Mucosa of descending colon (tissue), 3 donors: ENCODE data around the gene PBX3. TPM values are rescaled to one million over a fixed set of nuclear protein-coding genes. Genes with fewer than 3 reads are reported as not detected.

Experiments
- ATAC-seq: fragments of 200-7000 bp; cut with Tn5 transposase; one replicate; pipeline ENCODE4 v1.9.1; 2020; ENCODE audit warnings: mild to moderate bottlenecking, moderate library complexity
- DNase-seq, 3 donors: peaks; one replicate each; pipeline ENCODE4 v3.0.0-alpha.2; 2020
- H3K36me3 ChIP-seq: fragments of 200-600 bp; one replicate; pipeline ENCODE4 v1.8.0; 2021; ENCODE audit warnings: low read depth, mild to moderate bottlenecking
- H3K4me1 ChIP-seq: fragments of 200-600 bp; one replicate; pipeline ENCODE4 v1.8.0; 2021; ENCODE audit warnings: low read depth, mild to moderate bottlenecking
- H3K4me3 ChIP-seq: fragments of 200-600 bp; one replicate; pipeline ENCODE4 v1.8.0; 2021; ENCODE audit warnings: mild to moderate bottlenecking
- H3K9me3 ChIP-seq: fragments of 200-600 bp; one replicate; pipeline ENCODE4 v1.8.0; 2021; ENCODE audit warnings: mild to moderate bottlenecking
- intact Hi-C, 2 donors: fragments of 100-400 bp; cut with DNase I in 1 of 2; cut with micrococcal nuclease in 1 of 2; formaldehyde crosslinking; loops; one replicate each; pipeline versions ENCODE4 v1.11.0 to v1.11.1; 2022; cut with DNase I, micrococcal nuclease
- total RNA-seq, 3 donors: library from RNA; stranded (reverse); fragmentation: NEBNext Ultra II Directional in 2 of 3; extraction: Animal tissue kit (Norgen Biotek cat#: 25700) in 2 of 3; gene quantifications; one replicate each; pipeline versions ENCODE4 v1.2.1 to v1.2.4, GENCODE V29; 2021 to 2023
- TF ChIP-seq, protein P1 (sequence below): fragments of 200-600 bp; IDR thresholded peaks from one replicate; pipeline ENCODE4 v1.8.0; 2022; ENCODE audit warnings: antibody characterized with exemption, mild to moderate bottlenecking
- donor health status: DM: no; HTN: no; CAD: no; lungs with moderate emphysema.
- donor health status: DM: no; HTN: no; CAD: no.
- donor health status: DM: no; HTN: yes; CAD: no.

The PBX3 gene
- total RNA-seq, 3 donors from 2014 or later = 11.7 to 71.7 (median 17.4) TPM

DNA sequence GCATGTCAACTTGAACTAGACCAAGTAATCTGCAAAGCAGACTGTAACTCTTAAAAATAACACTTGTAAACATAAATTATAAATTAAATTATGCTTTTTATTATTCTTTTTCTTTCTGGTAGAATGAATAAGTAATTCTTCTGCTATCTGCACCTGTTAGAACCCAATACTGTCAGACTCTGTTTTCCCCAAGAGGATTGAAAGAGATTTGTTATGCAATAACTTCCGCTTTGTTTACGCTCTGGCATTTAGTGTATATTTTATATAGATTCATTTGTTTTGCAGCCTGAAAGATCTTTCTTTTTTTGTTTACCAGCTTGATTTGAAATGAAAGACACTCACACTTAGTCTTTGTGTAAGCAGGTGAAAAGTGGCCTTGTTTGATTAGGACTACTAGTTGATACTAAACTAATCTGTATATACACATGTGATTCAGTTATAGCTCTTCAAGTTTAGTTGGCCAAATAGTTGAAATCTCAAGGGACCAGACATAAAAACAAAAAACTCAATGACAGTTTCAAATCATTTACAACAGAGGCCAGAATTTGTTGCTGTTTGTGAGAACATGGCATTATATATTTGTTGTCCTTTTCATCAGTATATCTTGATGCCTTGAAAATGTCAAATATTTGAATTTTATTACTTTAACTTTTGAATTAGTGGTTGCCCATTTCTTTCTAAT is 155.8 kb downstream of the PBX3 start:
- Histone ChIP-seq H3K36me3 (no peaks in the 10 kb centered on the region), H3K9me3 (no peaks in the 10 kb centered on the region), H3K4me3 (no peak overlapping the region), H3K4me1 (no peaks in the 10 kb centered on the region)
- TF ChIP-seq, protein P1, sequence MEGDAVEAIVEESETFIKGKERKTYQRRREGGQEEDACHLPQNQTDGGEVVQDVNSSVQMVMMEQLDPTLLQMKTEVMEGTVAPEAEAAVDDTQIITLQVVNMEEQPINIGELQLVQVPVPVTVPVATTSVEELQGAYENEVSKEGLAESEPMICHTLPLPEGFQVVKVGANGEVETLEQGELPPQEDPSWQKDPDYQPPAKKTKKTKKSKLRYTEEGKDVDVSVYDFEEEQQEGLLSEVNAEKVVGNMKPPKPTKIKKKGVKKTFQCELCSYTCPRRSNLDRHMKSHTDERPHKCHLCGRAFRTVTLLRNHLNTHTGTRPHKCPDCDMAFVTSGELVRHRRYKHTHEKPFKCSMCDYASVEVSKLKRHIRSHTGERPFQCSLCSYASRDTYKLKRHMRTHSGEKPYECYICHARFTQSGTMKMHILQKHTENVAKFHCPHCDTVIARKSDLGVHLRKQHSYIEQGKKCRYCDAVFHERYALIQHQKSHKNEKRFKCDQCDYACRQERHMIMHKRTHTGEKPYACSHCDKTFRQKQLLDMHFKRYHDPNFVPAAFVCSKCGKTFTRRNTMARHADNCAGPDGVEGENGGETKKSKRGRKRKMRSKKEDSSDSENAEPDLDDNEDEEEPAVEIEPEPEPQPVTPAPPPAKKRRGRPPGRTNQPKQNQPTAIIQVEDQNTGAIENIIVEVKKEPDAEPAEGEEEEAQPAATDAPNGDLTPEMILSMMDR = no peak
- ATAC-seq = no peak
- intact Hi-C loops = no loop called here
- DNase-seq = no peak

DNA sequence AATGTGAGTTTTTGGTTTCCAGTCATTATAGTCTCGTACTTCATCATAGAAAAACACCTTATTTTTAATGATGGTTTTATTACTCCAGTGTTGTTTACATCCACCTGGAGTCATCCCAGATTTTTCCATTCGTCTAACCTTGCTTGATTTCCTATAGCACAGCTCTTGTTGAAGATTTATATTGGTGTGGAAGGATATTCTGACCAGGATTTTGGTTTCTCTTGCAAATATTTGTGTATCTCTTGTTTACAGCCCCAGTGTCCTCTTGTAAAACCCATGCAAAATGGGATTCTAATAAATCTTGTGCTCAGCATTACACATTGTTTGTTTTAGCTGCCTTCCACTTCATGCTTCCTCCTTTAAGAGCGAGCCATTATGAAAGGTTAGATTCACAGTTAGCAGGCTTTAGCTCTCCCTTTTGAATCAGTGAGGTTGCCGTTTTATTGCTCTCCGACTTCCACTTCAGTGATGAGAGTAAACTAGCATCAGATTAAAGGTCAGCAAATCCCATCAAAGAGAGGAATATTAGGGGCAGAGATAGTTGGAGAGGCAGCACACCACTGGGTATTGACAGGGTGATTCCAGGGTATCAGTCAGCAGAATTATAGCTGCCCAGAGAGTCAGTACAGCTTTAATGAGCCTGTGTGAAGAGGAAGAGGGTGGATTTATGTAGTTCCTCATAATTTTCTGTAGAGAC is 157.1 kb downstream of the PBX3 start:
- DNase-seq = peak in 1 of 3 donors; percentile 3

DNA sequence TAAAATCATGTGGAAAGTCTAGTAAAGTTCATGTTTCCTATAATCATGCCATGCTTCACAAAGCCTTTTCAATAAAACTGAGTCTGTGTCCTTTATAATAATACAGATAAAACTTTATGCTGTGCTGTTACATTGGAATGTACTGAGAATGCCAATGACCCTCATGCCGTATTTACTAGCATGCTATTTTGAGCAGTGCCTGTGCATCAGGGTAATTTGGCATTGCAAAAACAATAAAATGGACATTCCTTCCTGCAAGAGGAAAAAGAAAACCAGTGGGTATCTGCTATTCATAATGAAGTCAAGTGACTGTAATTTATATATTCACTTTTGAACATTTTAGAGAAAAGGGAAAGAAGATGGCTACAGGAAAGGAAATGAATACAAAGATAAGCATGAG is 159.0 kb downstream of the PBX3 start:
- intact Hi-C loops = no loop called here
- DNase-seq (no peak), ATAC-seq (no peak)
- H3K36me3 ChIP-seq = no peaks in the 10 kb centered on the region
- no peak overlapping the region for H3K4me3 ChIP-seq
- no peaks in the 10 kb centered on the region for H3K4me1 ChIP-seq
- H3K9me3 ChIP-seq = no peaks in the 10 kb centered on the region
- TF ChIP-seq, protein P1 = no peak

More for the DNA sequence above, 157.1 kb downstream of the PBX3 start:
- Histone ChIP-seq H3K36me3 (no peaks in the 10 kb centered on the region), H3K9me3 (no peaks in the 10 kb centered on the region), H3K4me1 (no peaks in the 10 kb centered on the region), H3K4me3 (no peak overlapping the region)
- intact Hi-C loops = no loop called here
- ATAC-seq = peak; percentile 64
- TF ChIP-seq, protein P1 = no peak

DNA sequence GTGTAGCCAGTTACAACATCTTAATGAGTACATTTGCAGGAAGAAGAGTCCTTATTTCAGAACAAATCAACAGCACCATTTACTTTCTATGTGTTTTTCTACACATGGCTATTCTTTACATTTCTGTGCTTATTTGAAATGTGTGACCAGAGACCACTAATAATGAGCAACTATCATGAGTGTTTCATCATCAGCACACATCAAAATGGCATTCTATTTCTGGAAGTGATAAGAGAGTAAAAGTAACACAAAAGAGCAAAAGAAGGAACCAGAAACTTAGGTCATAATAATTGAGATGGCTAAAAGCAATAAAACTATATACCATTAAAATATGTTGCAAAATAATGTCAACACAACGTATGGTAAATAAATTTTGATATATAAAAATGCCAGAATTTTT is 159.7 kb downstream of the PBX3 start:
- Histone ChIP-seq H3K4me1 (no peaks in the 10 kb centered on the region), H3K4me3 (no peak overlapping the region), H3K36me3 (no peaks in the 10 kb centered on the region), H3K9me3 (no peaks in the 10 kb centered on the region)
- intact Hi-C loops = no loop called here
- ATAC-seq = no peak
- TF ChIP-seq, protein P1 = no peak
- DNase-seq = no peak

DNA sequence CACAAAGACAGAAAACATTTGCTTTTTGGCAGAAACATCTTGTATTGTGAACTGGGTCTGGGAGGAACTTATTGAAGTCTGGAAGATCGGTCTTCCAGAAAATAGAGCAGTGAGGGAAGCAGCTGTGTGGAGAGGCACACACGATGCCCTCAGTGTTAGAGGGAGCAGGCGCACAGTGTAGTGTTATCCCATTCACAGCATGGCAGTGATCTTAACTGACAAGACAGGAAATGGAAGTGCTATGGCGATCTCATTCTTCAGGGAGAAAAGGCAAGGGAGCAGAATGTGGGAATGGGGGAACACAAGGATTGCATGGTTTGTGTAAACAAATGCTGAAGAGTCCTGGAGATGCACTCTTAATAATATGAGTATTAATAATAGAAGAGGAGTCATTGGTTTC is 161.0 kb downstream of the PBX3 start:
- Histone ChIP-seq H3K36me3 (no peaks in the 10 kb centered on the region), H3K4me3 (no peak overlapping the region), H3K9me3 (no peaks in the 10 kb centered on the region), H3K4me1 (no peaks in the 10 kb centered on the region)
- TF ChIP-seq, protein P1 = no peak
- ATAC-seq = no peak
- intact Hi-C loops = no loop called here
- no peak for DNase-seq
